Measurements from ENCODE around the gene EIF5B.

Gene EIF5B

GRCh38 chr2:99380376-99381010 lies 43.3 kb downstream of the EIF5B start:
- Histone ChIP-seq H2AFZ (ENCODE audit: low read depth, low read length) (no peak overlapping the region), H3K27me3 (ENCODE audit: insufficient read depth, low read length) (no peaks in the 10 kb centered on the region), H3K36me3 (ENCODE audit: insufficient read depth, low read length) (peaks cover 84% of the 10 kb centered on the region), H3K4me3 (ENCODE audit: low read length) (no peak overlapping the region), H3K9me3 (ENCODE audit: low read length) (peaks cover 10% of the 10 kb centered on the region), H3K4me1 (ENCODE audit: insufficient read depth, low read length) (no peaks in the 10 kb centered on the region)

GRCh38 chr2:99382143-99382542 lies 45.0 kb downstream of the EIF5B start:
- Histone ChIP-seq H3K4me1 (ENCODE audit: insufficient read depth, low read length) (no peaks in the 10 kb centered on the region), H2AFZ (ENCODE audit: low read depth, low read length) (no peak overlapping the region), H3K27me3 (ENCODE audit: insufficient read depth, low read length) (no peaks in the 10 kb centered on the region), H3K4me3 (ENCODE audit: low read length) (no peak overlapping the region), H3K9me3 (ENCODE audit: low read length) (peaks cover 10% of the 10 kb centered on the region), H3K36me3 (ENCODE audit: insufficient read depth, low read length) (peaks cover 76% of the 10 kb centered on the region)

- Histone ChIP-seq H3K27me3 (ENCODE audit: insufficient read depth, low read length) (no peaks in the 10 kb centered on the region), H3K9me3 (ENCODE audit: low read length) (peaks cover 10% of the 10 kb centered on the region), H2AFZ (ENCODE audit: low read depth, low read length) (no peak overlapping the region), H3K4me1 (ENCODE audit: insufficient read depth, low read length) (no peaks in the 10 kb centered on the region), H3K36me3 (ENCODE audit: insufficient read depth, low read length) (peaks cover 56% of the 10 kb centered on the region), H3K4me3 (ENCODE audit: low read length) (no peak overlapping the region)
Measured at GRCh38 chr2:99386011-99386410, 48.8 kb downstream of the EIF5B start.

GRCh38 chr2:99388892-99389291 lies 51.7 kb downstream of the EIF5B start:
- peaks cover 54% of the 10 kb centered on the region for H3K36me3 ChIP-seq (ENCODE audit: insufficient read depth, low read length)

GRCh38 chr2:99389371-99389770 lies 52.2 kb downstream of the EIF5B start:
- H3K4me3 ChIP-seq (ENCODE audit: low read length), result no peak overlapping the region
- peaks cover 56% of the 10 kb centered on the region for H3K36me3 ChIP-seq (ENCODE audit: insufficient read depth, low read length)

More at GRCh38 chr2:99388892-99389291, 51.7 kb downstream of the EIF5B start:
- Histone ChIP-seq H3K4me1 (ENCODE audit: insufficient read depth, low read length) (no peaks in the 10 kb centered on the region), H3K4me3 (ENCODE audit: low read length) (no peak overlapping the region), H2AFZ (ENCODE audit: low read depth, low read length) (no peak overlapping the region), H3K27me3 (ENCODE audit: insufficient read depth, low read length) (no peaks in the 10 kb centered on the region), H3K9me3 (ENCODE audit: low read length) (peaks cover 3% of the 10 kb centered on the region)

GRCh38 chr2:99389946-99390345 lies 52.8 kb downstream of the EIF5B start:
- no peaks in the 10 kb centered on the region for H3K9me3 ChIP-seq (ENCODE audit: low read length)
- H3K4me1 ChIP-seq (ENCODE audit: insufficient read depth, low read length), result no peaks in the 10 kb centered on the region
- no peak overlapping the region for H3K4me3 ChIP-seq (ENCODE audit: low read length)
- H3K27me3 ChIP-seq (ENCODE audit: insufficient read depth, low read length), result no peaks in the 10 kb centered on the region
- no peak overlapping the region for H2AFZ ChIP-seq (ENCODE audit: low read depth, low read length)
- H3K36me3 ChIP-seq (ENCODE audit: insufficient read depth, low read length), result peaks cover 58% of the 10 kb centered on the region

More at GRCh38 chr2:99389371-99389770, 52.2 kb downstream of the EIF5B start:
- no peaks in the 10 kb centered on the region for H3K27me3 ChIP-seq (ENCODE audit: insufficient read depth, low read length)
- no peaks in the 10 kb centered on the region for H3K4me1 ChIP-seq (ENCODE audit: insufficient read depth, low read length)
- H2AFZ ChIP-seq (ENCODE audit: low read depth, low read length), result no peak overlapping the region
- peaks cover under 1% of the 10 kb centered on the region for H3K9me3 ChIP-seq (ENCODE audit: low read length)

- Histone ChIP-seq H3K4me3 (ENCODE audit: low read length) (no peak overlapping the region), H2AFZ (ENCODE audit: low read depth, low read length) (no peak overlapping the region), H3K36me3 (ENCODE audit: insufficient read depth, low read length) (peaks cover 86% of the 10 kb centered on the region), H3K27me3 (ENCODE audit: insufficient read depth, low read length) (no peaks in the 10 kb centered on the region), H3K9me3 (ENCODE audit: low read length) (no peaks in the 10 kb centered on the region), H3K4me1 (ENCODE audit: insufficient read depth, low read length) (no peaks in the 10 kb centered on the region)
Measured at GRCh38 chr2:99395589-99396130, 58.5 kb downstream of the EIF5B start.

GRCh38 chr2:99397266-99397920 lies 60.2 kb downstream of the EIF5B start:
- peaks cover 86% of the 10 kb centered on the region for H3K36me3 ChIP-seq (ENCODE audit: insufficient read depth, low read length)
- no peaks in the 10 kb centered on the region for H3K4me1 ChIP-seq (ENCODE audit: insufficient read depth, low read length)
- H3K9me3 ChIP-seq (ENCODE audit: low read length), result no peaks in the 10 kb centered on the region
- no peak overlapping the region for H3K4me3 ChIP-seq (ENCODE audit: low read length)
- H3K27me3 ChIP-seq (ENCODE audit: insufficient read depth, low read length), result no peaks in the 10 kb centered on the region
- H2AFZ ChIP-seq (ENCODE audit: low read depth, low read length), result no peak overlapping the region

- H3K36me3 ChIP-seq (ENCODE audit: insufficient read depth, low read length), result peaks cover 88% of the 10 kb centered on the region
- no peak overlapping the region for H2AFZ ChIP-seq (ENCODE audit: low read depth, low read length)
- no peak overlapping the region for H3K4me3 ChIP-seq (ENCODE audit: low read length)
- no peaks in the 10 kb centered on the region for H3K4me1 ChIP-seq (ENCODE audit: insufficient read depth, low read length)
- H3K9me3 ChIP-seq (ENCODE audit: low read length), result no peaks in the 10 kb centered on the region
- H3K27me3 ChIP-seq (ENCODE audit: insufficient read depth, low read length), result no peaks in the 10 kb centered on the region
Measured at GRCh38 chr2:99398303-99398702, 61.1 kb downstream of the EIF5B start.

- no peaks in the 10 kb centered on the region for H3K27me3 ChIP-seq (ENCODE audit: insufficient read depth, low read length)
- no peaks in the 10 kb centered on the region for H3K9me3 ChIP-seq (ENCODE audit: low read length)
- H3K4me1 ChIP-seq (ENCODE audit: insufficient read depth, low read length), result peaks cover 6% of the 10 kb centered on the region
- H3K36me3 ChIP-seq (ENCODE audit: insufficient read depth, low read length), result peaks cover 88% of the 10 kb centered on the region
- no peak overlapping the region for H3K4me3 ChIP-seq (ENCODE audit: low read length)
- no peak overlapping the region for H2AFZ ChIP-seq (ENCODE audit: low read depth, low read length)
Measured at GRCh38 chr2:99399063-99399462, 61.9 kb downstream of the EIF5B start.

- Histone ChIP-seq H3K4me3 (ENCODE audit: low read length) (no peak overlapping the region), H3K9me3 (ENCODE audit: low read length) (no peaks in the 10 kb centered on the region), H3K36me3 (ENCODE audit: insufficient read depth, low read length) (peaks cover 87% of the 10 kb centered on the region), H3K4me1 (ENCODE audit: insufficient read depth, low read length) (peaks cover 6% of the 10 kb centered on the region), H3K27me3 (ENCODE audit: insufficient read depth, low read length) (no peaks in the 10 kb centered on the region), H2AFZ (ENCODE audit: low read depth, low read length) (no peak overlapping the region)
Measured at GRCh38 chr2:99399795-99400194, 62.6 kb downstream of the EIF5B start.

GRCh38 chr2:99401841-99402240 lies 64.7 kb downstream of the EIF5B start:
- Histone ChIP-seq H3K4me1 (ENCODE audit: insufficient read depth, low read length) (peaks cover 6% of the 10 kb centered on the region), H3K36me3 (ENCODE audit: insufficient read depth, low read length) (peaks cover 83% of the 10 kb centered on the region), H3K9me3 (ENCODE audit: low read length) (no peaks in the 10 kb centered on the region), H3K4me3 (ENCODE audit: low read length) (no peak overlapping the region), H2AFZ (ENCODE audit: low read depth, low read length) (no peak overlapping the region), H3K27me3 (ENCODE audit: insufficient read depth, low read length) (no peaks in the 10 kb centered on the region)

- Histone ChIP-seq H2AFZ (ENCODE audit: low read depth, low read length) (no peak overlapping the region), H3K36me3 (ENCODE audit: insufficient read depth, low read length) (peaks cover 82% of the 10 kb centered on the region), H3K4me1 (ENCODE audit: insufficient read depth, low read length) (peaks cover 6% of the 10 kb centered on the region), H3K9me3 (ENCODE audit: low read length) (no peaks in the 10 kb centered on the region), H3K4me3 (ENCODE audit: low read length) (no peak overlapping the region), H3K27me3 (ENCODE audit: insufficient read depth, low read length) (no peaks in the 10 kb centered on the region)
Measured at GRCh38 chr2:99403084-99403483, 65.9 kb downstream of the EIF5B start.
